GM12873 (cell line): Measurements from ENCODE around the gene GATAD2A.

Source experiments
- TF ChIP-seq, protein P1 (sequence below): IDR thresholded peaks from 2 replicates; pipeline ENCODE4 v1.5.1; 2012; ENCODE audit warnings: low read depth, mild to moderate bottlenecking, moderate library complexity, low read length, control low read depth; ENCODE audit not compliant: insufficient read depth; ENCODE audit errors: missing control alignments

GATAD2A gene

DNA sequence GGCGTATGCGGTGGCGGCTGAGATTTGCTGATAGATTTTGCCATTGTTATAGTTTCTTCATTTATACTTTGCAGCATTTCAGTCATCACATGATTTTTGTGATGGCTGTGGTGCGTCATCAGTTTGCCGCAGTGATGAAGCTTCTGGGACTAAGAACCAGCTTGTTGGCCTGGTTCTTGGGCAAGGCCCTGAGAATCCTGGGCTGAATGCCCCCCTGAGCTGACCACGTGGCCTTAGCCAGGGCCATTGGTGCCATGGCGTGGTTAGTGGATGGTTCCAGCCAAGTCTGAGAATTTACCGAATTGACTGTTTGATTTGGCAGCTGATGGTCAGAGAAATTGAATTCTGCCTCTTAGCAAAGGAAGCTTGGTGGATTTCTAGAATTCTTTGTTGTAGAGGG is 17.8 kb downstream of the GATAD2A start:
- TF ChIP-seq, protein P1, sequence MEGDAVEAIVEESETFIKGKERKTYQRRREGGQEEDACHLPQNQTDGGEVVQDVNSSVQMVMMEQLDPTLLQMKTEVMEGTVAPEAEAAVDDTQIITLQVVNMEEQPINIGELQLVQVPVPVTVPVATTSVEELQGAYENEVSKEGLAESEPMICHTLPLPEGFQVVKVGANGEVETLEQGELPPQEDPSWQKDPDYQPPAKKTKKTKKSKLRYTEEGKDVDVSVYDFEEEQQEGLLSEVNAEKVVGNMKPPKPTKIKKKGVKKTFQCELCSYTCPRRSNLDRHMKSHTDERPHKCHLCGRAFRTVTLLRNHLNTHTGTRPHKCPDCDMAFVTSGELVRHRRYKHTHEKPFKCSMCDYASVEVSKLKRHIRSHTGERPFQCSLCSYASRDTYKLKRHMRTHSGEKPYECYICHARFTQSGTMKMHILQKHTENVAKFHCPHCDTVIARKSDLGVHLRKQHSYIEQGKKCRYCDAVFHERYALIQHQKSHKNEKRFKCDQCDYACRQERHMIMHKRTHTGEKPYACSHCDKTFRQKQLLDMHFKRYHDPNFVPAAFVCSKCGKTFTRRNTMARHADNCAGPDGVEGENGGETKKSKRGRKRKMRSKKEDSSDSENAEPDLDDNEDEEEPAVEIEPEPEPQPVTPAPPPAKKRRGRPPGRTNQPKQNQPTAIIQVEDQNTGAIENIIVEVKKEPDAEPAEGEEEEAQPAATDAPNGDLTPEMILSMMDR: no peak

DNA sequence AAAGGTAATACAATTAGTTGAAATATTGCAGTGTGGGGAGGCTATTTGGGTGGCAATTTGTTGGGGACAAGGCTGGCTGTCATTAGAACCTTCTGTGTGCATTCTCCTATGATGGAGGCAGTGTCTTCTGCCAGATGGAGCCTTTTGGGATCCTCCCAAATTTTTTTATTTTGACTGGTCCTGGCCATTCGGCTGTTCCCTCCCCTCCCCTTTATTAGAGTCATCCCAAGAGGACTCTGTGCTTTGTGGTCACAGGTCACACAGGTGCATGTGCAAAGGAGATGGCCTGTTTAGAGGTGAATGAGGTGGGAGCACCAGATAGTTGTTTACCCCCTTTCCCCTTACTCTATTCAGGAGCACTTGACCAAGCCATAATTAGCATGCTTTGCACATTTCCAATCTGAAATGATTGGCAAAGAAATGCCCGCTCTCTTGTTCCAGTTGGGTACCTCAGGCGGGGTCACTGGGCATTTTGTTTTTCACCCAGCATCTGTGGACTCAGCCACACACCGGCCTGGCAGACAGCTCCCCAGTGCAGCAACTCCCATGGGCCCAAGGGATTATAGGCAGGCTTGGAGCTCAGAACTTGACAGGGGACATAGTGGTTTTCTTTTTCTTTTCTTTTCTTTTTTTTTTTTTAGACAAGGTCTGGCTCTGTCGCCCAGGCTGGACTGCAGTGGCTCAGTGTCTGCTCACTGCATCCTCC is 19.8 kb downstream of the GATAD2A start:
- TF ChIP-seq, protein P1: no peak

DNA sequence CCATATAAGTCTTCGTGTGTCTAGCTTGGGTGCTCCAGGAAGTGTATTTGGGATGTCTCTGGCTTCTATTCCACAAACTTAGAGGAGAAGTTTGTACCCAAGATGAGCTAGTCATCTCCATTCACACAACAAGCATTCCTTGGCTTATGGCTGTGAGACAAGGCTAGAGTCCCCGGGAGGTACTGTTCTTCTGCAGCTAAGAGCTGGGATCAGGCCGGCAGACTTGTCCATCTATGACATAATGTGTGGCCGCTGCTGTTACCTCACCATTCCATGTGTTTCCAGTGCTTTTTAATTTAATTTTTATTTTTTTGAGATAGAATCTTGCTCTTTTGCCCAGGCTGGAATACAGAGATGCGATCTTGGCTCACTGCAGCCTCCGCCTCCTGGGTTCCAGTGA is 20.7 kb downstream of the GATAD2A start:
- TF ChIP-seq, protein P1: no peak

DNA sequence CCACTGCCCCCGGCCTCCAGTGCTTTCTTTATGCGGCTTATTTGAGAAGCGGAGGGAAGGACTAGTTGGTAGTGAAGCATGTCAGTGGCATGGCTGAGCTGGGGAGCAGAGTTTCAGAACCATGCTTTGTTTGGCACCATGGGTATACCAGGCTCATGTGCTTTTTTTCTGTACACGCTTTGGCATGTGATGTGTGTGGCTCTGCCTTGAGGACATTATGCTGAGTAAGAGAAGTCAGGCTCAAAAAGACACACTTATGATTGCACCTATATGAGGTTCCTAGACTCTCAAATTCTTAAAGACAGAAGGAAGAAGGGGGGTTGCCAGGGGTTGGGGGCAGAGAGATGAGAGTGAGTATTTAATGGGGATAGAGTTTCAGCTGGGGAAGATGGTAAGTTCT is 21.3 kb downstream of the GATAD2A start:
- TF ChIP-seq, protein P1: no peak

DNA sequence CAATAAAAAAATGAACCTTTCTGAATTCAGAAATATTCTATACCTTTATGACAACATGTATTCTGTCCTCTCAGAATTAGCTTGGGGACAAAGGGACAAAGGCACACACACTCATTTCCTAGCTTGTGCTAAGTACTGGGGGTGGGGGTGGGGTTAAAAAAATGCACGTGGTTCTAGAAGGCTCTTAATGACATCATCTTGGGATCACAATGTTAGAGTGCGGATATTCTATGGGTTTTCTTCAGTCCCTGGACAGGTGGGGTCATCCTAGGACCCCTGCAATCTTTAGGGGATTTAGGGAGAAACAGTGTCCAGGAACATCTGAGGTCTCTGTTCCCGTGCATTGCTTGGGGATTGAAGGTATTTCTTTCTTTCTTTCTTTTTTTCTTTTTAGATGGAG is 21.8 kb downstream of the GATAD2A start:
- TF ChIP-seq, protein P1: no peak

DNA sequence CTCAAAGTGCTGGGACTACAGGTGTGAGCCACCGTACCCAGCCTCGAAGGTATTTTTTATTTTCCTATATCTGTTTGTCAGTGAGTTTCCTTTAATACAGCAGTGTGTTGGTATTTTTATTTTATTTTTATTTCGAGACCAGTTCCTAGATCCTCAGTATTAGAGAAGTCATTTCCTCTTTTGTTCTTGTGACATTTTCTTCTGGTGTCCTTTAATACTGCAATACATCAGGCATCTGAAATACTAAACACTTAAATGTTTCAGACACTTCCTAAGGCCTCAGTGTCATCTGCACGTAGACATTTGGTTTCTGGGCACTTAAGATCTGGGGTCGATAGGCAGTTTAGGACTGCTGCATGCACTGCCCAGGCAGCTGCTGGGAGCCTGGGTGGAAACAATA is 22.5 kb downstream of the GATAD2A start:
- TF ChIP-seq, protein P1: no peak

DNA sequence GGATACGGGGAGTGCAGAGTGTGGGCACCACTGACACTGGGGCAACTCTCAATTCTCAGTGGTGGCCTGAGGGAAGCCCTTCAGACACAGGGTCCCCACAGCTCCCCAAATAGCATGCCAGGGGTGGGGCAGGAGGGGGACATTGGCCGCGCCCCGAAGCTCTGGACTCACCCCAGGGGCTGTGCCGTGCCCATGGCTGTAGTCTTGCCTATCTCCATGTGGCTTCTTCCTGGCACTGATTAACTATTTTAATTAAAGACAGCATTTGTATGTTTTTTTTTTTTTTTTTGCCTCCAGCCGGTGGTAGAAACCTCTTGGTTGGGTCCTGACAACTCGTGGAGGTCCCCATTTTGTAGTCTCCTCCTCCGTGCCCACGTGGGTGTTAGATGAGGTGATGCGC is 23.3 kb downstream of the GATAD2A start:
- TF ChIP-seq, protein P1: no peak
